Progenitor cell of endocrine pancreas (in vitro differentiated cells): ENCODE results near the gene MYO10. TPM values are rescaled to one million over a fixed set of nuclear protein-coding genes. Genes with fewer than 3 reads are reported as not detected.
A peak's percentile ranks its signal among the peaks of the same experiment; 100 is the strongest.
"Not testable (repeated sequence)": the region's sequence is repeated elsewhere in the genome, so short reads cannot be mapped to it uniquely, and the experiment has no call there.

Source experiments
- DNase-seq: peaks from one replicate; pipeline ENCODE4 v3.0.0; 2021; ENCODE audit warnings: low spot score; ENCODE audit not compliant: unreplicated experiment
- H3K27ac Mint-ChIP-seq: 2 replicates; pipeline ENCODE4 v1.8.0; 2021; ENCODE audit warnings: mild to moderate bottlenecking, moderate library complexity, mixed read lengths
- H3K27me3 Mint-ChIP-seq: 2 replicates; pipeline ENCODE4 v1.8.0; 2021; ENCODE audit warnings: mixed read lengths
- H3K36me3 Mint-ChIP-seq: 2 replicates; pipeline ENCODE4 v1.8.0; 2022; ENCODE audit warnings: mixed read lengths; ENCODE audit not compliant: insufficient read depth
- H3K4me1 Mint-ChIP-seq: 2 replicates; pipeline ENCODE4 v1.8.0; 2021; ENCODE audit warnings: low read depth, mixed read lengths
- H3K4me3 Mint-ChIP-seq: 2 replicates; pipeline ENCODE4 v1.8.0; 2021; ENCODE audit warnings: low read depth, mild to moderate bottlenecking, moderate library complexity, mixed read lengths
- H3K9me3 Mint-ChIP-seq: 2 replicates; pipeline ENCODE4 v1.8.0; 2021; ENCODE audit warnings: low read depth, mixed read lengths
- total RNA-seq: library from RNA; stranded (reverse); gene quantifications from 2 replicates; pipeline ENCODE4 v1.2.1, GENCODE V29; 2021
- TF ChIP-seq, protein P1 (sequence below): fragments of 200-600 bp; sonication (generic); IDR thresholded peaks from one replicate; pipeline ENCODE4 v1.5.0; 2021; ENCODE audit warnings: antibody characterized with exemption, mild to moderate bottlenecking; ENCODE audit not compliant: unreplicated experiment

Gene MYO10
- total RNA-seq, 1 donor from 2014 or later, result 88.0 TPM

DNA sequence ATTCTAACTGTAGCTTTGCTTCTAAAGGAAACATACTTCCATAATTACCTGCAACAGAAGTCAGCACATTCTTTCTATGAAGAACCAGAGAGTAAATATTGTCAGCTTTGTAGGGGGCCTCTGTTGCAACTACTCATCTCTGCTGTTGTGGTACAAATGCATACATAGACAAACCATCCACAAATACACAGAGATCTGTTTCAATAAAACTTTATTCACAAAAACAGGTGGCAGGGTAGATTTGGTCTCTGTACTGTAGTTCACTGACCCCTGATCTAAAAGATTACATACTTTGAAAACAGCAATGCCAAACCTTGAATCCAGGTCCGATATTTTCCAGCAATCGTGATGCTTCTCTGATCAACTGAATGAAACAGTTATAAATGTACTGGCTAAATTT is 274.4 kb downstream of the MYO10 start:
- no peak for DNase-seq
- H3K36me3 Mint-ChIP-seq, result peaks cover 11% of the 10 kb centered on the region
- TF ChIP-seq, protein P1, sequence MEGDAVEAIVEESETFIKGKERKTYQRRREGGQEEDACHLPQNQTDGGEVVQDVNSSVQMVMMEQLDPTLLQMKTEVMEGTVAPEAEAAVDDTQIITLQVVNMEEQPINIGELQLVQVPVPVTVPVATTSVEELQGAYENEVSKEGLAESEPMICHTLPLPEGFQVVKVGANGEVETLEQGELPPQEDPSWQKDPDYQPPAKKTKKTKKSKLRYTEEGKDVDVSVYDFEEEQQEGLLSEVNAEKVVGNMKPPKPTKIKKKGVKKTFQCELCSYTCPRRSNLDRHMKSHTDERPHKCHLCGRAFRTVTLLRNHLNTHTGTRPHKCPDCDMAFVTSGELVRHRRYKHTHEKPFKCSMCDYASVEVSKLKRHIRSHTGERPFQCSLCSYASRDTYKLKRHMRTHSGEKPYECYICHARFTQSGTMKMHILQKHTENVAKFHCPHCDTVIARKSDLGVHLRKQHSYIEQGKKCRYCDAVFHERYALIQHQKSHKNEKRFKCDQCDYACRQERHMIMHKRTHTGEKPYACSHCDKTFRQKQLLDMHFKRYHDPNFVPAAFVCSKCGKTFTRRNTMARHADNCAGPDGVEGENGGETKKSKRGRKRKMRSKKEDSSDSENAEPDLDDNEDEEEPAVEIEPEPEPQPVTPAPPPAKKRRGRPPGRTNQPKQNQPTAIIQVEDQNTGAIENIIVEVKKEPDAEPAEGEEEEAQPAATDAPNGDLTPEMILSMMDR, result no peak
- no peaks in the 10 kb centered on the region for H3K4me1 Mint-ChIP-seq
- no peak overlapping the region for H3K27ac Mint-ChIP-seq
- H3K4me3 Mint-ChIP-seq, result no peak overlapping the region
- H3K9me3 Mint-ChIP-seq, result peaks cover 3% of the 10 kb centered on the region
- no peaks in the 10 kb centered on the region for H3K27me3 Mint-ChIP-seq

GRCh38 chr5:16660982-16661381 is 275.1 kb downstream of the MYO10 start:
- Mint-ChIP-seq H3K27me3 (no peaks in the 10 kb centered on the region), H3K4me3 (no peak overlapping the region), H3K36me3 (peaks cover 6% of the 10 kb centered on the region), H3K9me3 (peaks cover 3% of the 10 kb centered on the region), H3K4me1 (no peaks in the 10 kb centered on the region), H3K27ac (no peak overlapping the region)
- TF ChIP-seq, protein P1, result no peak
- no peak for DNase-seq

DNA sequence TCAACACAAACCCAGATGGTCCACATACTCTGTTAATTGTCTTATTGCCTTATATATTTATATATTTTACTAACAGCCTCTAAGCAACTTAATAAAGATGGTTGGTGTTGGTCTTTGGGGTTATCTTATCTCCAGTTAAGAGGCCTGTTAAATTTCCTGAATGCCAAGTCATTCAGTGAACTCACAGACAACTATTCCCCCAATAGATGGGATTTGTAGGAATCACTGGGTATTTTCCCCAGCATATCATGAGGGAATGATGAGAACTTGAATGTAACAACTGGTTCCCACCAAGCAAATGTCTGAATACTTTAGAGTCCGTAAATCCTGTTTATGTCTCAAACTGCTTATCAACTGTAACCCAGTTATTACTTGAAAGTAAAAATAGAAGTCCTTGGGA is 276.6 kb downstream of the MYO10 start:
- no peaks in the 10 kb centered on the region for H3K4me1 Mint-ChIP-seq
- no peak overlapping the region for H3K4me3 Mint-ChIP-seq
- H3K9me3 Mint-ChIP-seq, result peaks cover 3% of the 10 kb centered on the region
- H3K27me3 Mint-ChIP-seq, result no peaks in the 10 kb centered on the region
- H3K36me3 Mint-ChIP-seq, result peaks cover 5% of the 10 kb centered on the region
- peak overlapping the region; percentile 56 for H3K27ac Mint-ChIP-seq
- no peak for DNase-seq
- TF ChIP-seq, protein P1, result no peak

GRCh38 chr5:16656561-16657191 is 279.4 kb downstream of the MYO10 start:
- H3K27ac Mint-ChIP-seq, result no peak overlapping the region
- no peaks in the 10 kb centered on the region for H3K36me3 Mint-ChIP-seq
- H3K4me3 Mint-ChIP-seq, result no peak overlapping the region
- TF ChIP-seq, protein P1, result no peak
- no peak for DNase-seq
- peaks cover 3% of the 10 kb centered on the region for H3K9me3 Mint-ChIP-seq
- H3K4me1 Mint-ChIP-seq, result no peaks in the 10 kb centered on the region
- H3K27me3 Mint-ChIP-seq, result no peaks in the 10 kb centered on the region

DNA sequence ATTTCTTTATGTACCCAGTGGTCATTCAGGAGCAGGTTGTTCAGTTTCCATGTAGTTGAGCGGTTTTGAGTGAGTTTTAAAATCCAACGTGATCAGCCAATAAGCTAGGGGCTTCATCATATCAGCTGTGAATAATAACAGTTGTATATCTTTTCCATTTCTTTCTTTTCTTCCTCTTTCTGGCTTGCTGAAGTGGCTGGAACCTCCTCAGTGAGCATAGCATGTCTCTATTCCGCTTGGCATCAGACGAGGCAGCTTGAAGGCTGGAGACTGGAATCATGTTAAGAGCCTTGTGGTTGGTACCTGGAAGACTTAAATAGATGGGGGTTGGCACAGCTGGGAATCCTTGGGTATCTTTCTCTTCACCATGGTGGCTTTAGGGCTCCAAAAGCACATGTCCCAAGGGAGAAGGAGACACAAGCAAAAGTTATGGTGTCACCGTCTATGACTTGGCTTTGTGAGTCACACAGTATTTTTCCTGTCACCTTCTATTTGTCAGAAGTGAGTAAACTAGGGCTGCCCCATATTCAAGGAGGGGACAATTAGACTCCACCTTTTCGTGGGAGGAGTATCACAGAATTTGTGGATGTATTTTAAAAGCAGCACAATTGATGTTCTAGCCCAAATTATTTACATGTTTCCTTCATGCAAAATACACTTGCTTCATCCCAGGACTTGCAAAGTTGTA is 281.3 kb downstream of the MYO10 start:
- TF ChIP-seq, protein P1, result no peak
- no peak for DNase-seq
- H3K27me3 Mint-ChIP-seq, result no peaks in the 10 kb centered on the region
- no peak overlapping the region for H3K4me3 Mint-ChIP-seq
- H3K36me3 Mint-ChIP-seq, result no peaks in the 10 kb centered on the region
- H3K4me1 Mint-ChIP-seq, result no peaks in the 10 kb centered on the region
- H3K9me3 Mint-ChIP-seq, result peaks cover 5% of the 10 kb centered on the region
- no peak overlapping the region for H3K27ac Mint-ChIP-seq

DNA sequence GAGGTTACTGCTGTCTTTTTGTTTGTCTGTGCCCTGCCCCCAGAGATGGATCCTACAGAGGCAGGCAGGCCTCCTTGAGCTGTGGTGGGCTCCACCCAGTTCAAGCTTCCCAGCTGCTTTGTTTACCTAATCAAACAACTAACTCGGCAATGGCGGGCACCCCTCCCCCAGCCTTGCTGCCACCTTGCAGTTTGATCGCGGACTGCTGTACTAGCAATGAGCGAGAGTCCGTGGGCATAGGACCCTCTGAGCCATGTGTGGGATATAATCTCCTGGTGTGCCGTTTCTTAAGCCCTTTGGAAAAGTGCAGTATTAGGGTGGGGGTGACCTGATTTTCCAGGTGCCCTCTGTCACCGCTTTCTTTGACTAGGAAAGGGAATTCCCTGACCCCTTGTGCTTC is 287.3 kb downstream of the MYO10 start:
- H3K4me3 Mint-ChIP-seq, H3K36me3 Mint-ChIP-seq, H3K27me3 Mint-ChIP-seq, DNase-seq, H3K27ac Mint-ChIP-seq, H3K4me1 Mint-ChIP-seq: not testable (repeated sequence)
- peaks cover 15% of the 10 kb centered on the region for H3K9me3 Mint-ChIP-seq
